Activated naive CD4-positive, alpha-beta T cell treated with anti-CD3 and anti-CD28 coated beads, Interleukin-2, amount 50 U/mL, for 24 hours (primary cell): ENCODE results near the gene CPE.
"Not testable (repeated sequence)": the region's sequence is repeated elsewhere in the genome, so short reads cannot be mapped to it uniquely, and the experiment has no call there.

ENCODE experiments used
- H3K27ac Mint-ChIP-seq: one replicate; pipeline ENCODE4 v1.8.0; 2021; ENCODE audit warnings: mild to moderate bottlenecking, mixed read lengths
- H3K27me3 Mint-ChIP-seq: one replicate; pipeline ENCODE4 v1.8.0; 2021; ENCODE audit warnings: mixed read lengths
- H3K36me3 Mint-ChIP-seq: one replicate; pipeline ENCODE4 v1.8.0; 2021; ENCODE audit warnings: mixed read lengths
- H3K4me1 Mint-ChIP-seq: one replicate; pipeline ENCODE4 v1.8.0; 2021; ENCODE audit warnings: mixed read lengths
- H3K4me3 Mint-ChIP-seq: one replicate; pipeline ENCODE4 v1.8.0; 2021; ENCODE audit warnings: mild to moderate bottlenecking, mixed read lengths
- H3K9me3 Mint-ChIP-seq: one replicate; pipeline ENCODE4 v1.8.0; 2021; ENCODE audit warnings: mixed read lengths

CPE gene

DNA sequence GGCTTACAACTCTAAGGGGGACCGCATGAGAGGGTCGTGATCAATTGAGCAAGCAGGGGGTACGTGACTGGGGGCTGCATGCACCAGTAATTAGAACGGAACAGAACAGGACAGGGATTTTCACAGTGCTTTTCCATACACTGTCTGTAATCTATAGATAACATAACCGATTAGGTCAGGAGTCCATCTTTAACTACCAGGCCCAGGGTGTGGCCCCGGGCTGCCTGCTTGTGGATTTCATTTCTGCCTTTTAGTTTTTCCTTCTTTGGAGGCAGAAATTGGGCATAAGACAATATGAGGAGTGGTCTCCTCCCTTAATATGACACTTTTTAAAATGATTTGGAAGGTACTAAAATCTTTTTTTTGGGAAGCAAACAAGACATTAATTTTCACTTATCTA lies 113.8 kb downstream of the CPE start:
- H3K4me3 Mint-ChIP-seq, H3K36me3 Mint-ChIP-seq, H3K27ac Mint-ChIP-seq, H3K4me1 Mint-ChIP-seq, H3K9me3 Mint-ChIP-seq: not testable (repeated sequence)
- peaks cover 13% of the 10 kb centered on the region for H3K27me3 Mint-ChIP-seq

DNA sequence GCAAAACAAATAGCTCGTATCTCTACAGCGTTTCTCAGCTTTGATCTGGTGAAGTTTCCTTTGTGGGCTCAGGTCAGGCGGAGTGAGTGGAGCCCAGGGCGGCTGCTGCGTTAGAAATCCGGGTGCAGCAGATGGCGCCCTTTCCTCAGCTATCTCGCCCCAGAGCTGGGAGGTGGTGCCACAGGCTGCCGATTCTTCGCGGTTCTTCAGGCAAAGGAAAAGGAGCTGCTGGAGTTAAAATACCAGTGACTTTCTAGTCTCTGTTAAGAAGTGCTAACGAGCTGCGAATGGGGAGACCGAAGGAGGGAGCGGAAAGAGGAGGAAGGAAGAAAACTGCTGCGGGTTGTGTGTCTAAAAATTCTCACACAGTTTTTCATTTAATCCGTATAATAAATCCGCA lies 114.6 kb downstream of the CPE start:
- H3K4me3 Mint-ChIP-seq = peak overlapping the region; percentile 61
- peak overlapping the region; percentile 61 for H3K27ac Mint-ChIP-seq
- no peaks in the 10 kb centered on the region for H3K36me3 Mint-ChIP-seq
- H3K9me3 Mint-ChIP-seq = no peaks in the 10 kb centered on the region
- H3K27me3 Mint-ChIP-seq = peaks cover 13% of the 10 kb centered on the region
- peaks cover 5% of the 10 kb centered on the region for H3K4me1 Mint-ChIP-seq

DNA sequence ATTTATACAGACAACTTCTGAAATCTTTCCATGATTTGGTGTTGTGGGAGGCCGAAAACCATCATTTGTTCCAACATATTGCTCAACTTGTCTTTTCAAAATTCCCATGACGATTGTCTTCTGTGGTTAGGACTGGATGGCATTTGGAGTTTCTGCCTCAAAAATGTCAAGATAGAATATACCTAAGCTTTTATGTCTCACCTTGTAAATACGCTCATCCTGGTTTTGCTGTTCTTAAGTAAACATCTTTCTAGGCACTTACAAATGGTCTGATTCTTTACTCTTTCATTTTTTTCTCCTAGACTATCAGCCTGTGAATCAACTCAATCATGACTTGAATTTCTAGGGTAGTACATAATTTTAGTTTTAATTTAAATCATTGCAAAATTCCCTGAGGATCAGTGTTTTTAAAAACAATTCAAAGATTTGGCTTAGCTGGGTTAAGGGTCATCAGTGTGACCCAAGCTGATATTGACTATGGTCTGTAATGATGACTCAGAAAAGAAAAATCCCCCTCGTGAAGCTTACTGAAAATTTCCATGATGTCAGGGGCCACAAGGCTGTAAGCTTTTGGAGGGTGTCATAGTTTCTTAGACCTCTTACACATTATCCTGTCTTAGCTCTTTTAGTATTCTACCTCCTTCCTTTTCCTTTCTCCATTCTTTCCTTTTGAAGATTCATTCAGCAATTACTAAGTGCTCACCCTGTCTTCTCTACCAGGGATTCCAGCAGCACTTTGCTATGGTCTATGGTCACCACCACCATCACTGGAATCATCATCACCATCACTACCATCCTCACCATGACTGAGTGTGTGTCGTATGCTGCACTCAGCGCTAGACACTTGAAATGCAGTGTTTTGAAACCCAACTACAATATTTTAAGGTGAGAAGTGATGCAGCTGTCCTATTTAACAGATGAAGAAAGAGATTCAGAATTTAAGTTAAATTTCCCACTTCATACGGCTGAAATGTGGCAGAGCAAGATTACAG lies 124.4 kb downstream of the CPE start:
- Mint-ChIP-seq H3K4me1 (peaks cover 4% of the 10 kb centered on the region), H3K9me3 (no peaks in the 10 kb centered on the region), H3K4me3 (no peak overlapping the region), H3K27ac (peak overlapping the region; percentile 71), H3K36me3 (no peaks in the 10 kb centered on the region), H3K27me3 (peaks cover 2% of the 10 kb centered on the region)

DNA sequence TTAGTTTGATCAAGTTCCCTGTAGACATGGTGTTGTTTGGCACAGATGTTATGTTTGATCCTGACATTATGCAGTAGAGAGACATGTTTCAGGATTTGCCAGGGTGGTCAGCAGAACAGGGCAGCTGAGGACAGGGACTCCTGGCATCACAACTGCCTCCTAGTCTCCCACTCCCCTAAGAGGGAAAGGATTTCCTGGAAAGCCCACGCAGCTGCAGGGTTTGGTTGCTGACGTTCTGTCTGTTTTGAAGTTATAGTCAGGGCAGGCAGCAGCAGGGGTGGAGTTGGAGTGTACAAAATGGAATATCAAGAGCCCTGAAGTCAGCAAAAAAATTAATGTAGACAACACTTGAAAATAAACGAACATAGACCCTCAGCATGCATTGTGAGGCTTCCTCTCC lies 125.4 kb downstream of the CPE start:
- peaks cover 4% of the 10 kb centered on the region for H3K4me1 Mint-ChIP-seq
- no peak overlapping the region for H3K4me3 Mint-ChIP-seq
- no peaks in the 10 kb centered on the region for H3K9me3 Mint-ChIP-seq
- H3K27ac Mint-ChIP-seq = no peak overlapping the region
- H3K27me3 Mint-ChIP-seq = peaks cover 2% of the 10 kb centered on the region
- no peaks in the 10 kb centered on the region for H3K36me3 Mint-ChIP-seq

DNA sequence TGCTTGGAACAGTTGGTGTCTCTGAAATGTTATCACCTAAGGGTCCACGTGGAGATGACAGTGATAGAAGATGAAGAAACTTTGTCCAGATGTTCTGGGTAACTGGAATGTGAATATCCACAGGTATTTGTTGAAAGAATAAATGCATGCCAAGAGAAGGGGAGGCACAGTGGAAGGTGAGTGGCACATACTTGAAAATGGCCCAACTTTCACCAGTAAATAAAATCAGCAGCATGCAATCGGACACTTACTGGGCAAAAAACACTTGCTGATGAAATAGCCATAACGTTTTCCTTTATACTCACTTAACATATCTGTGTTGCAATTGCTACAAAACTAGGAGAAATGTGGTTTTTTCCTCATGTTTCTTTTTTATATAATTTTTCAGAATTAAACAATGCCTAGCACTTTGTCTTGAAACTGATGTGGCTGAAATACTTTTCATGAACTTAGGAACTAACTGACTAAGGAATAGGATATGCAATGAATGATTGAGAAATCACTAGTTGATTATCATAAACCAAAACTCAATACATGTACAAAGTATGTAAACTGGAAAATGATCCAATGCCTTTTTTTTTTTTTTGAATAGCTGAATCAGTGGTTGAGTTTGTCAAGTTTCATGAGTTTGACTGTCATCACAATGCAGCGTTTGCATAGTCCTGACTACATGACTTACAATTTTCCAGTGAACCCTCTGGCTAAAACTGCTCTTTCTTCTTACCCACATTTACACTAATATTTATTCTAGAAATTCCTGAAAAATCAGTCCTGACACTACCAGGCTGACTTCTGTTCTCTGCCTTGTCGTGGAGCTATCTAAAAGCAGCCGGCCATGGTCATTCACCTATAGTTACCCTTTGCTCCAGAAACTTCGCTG lies 127.4 kb downstream of the CPE start:
- Mint-ChIP-seq H3K27me3 (no peaks in the 10 kb centered on the region), H3K4me1 (peaks cover 4% of the 10 kb centered on the region)

DNA sequence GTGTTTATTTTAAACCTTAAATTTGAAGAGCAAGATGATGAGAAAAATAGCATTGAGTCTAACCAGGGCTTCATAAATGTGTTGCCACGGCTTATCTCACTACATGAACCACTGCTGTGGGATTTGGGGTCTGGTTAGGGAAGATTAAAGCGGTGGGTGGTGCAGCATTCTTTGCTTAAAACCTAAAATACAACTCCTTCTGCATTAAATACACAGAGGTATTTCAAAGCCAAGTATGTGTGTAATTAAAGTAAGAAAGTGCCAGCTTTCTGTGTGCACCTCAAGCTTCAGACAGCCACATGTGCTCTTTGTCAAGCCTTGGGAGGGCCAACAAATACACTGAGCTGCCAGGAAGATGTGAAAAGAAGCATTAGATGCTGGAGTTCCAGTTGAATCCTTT lies 128.0 kb downstream of the CPE start:
- no peak overlapping the region for H3K4me3 Mint-ChIP-seq
- H3K27me3 Mint-ChIP-seq = no peaks in the 10 kb centered on the region
- no peak overlapping the region for H3K27ac Mint-ChIP-seq
- H3K4me1 Mint-ChIP-seq = peaks cover 4% of the 10 kb centered on the region
- H3K36me3 Mint-ChIP-seq = no peaks in the 10 kb centered on the region
- no peaks in the 10 kb centered on the region for H3K9me3 Mint-ChIP-seq

More for the DNA sequence above, 127.4 kb downstream of the CPE start:
- Mint-ChIP-seq H3K27ac (no peak overlapping the region), H3K36me3 (no peaks in the 10 kb centered on the region), H3K4me3 (no peak overlapping the region), H3K9me3 (no peaks in the 10 kb centered on the region)

DNA sequence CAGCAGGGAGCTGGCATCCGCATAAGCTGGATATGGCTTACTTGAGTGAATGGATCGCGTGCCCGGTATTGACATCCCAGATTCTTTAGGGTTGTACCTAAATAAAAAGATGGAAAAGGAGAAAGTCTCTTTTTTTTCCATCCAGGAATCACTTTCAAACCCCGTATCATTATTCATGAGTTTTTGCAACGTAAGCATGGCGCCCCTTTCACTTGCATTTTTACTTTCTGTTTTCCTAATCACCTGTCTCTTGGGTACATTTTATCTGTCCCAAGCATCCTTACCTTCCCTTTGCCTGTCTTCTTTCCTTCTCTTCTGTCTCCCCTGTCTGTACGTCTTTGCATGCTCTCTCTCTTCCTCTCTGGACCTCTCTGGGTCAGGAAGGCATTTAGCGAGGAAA lies 128.6 kb downstream of the CPE start:
- H3K27ac Mint-ChIP-seq = no peak overlapping the region
- no peak overlapping the region for H3K4me3 Mint-ChIP-seq
- H3K36me3 Mint-ChIP-seq = no peaks in the 10 kb centered on the region
- H3K27me3 Mint-ChIP-seq = no peaks in the 10 kb centered on the region
- H3K9me3 Mint-ChIP-seq = no peaks in the 10 kb centered on the region
- H3K4me1 Mint-ChIP-seq = peaks cover 4% of the 10 kb centered on the region

DNA sequence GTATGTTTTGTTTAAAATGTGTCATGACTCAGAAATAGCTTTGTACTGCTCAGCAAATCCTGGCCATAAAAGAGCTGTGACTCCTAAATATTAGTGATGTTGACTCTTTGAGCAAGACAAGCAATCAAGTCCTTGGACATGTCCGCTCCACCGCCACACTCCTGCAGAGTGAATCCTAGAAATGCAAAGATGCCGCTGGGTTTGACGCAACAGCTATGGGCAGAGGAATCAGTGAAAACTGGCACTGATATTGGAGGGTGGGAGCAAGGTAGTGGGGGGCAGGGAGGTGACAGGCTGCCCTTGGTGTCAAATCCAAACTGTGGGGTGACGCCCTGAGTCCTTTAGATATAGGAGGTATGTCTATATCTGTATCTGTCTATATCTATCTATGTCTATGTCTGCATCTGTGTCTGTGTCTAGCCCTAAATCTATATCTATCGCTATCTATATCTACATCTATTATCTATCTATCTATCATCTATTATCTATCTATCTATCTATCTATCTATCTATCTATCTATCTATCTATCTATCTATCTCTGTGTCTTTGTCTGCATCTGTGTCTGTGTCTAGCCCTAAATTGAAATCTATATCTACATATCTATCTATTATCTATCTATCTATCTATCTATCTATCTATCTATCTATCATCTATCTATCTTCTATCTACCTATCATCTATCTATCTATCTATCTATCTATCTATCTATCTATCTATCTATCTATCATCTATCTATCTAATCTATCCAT lies 129.7 kb downstream of the CPE start:
- no peak overlapping the region for H3K27ac Mint-ChIP-seq
- no peak overlapping the region for H3K4me3 Mint-ChIP-seq
- H3K36me3 Mint-ChIP-seq = no peaks in the 10 kb centered on the region
- H3K27me3 Mint-ChIP-seq = peaks cover 2% of the 10 kb centered on the region
- no peaks in the 10 kb centered on the region for H3K9me3 Mint-ChIP-seq
- peaks cover under 1% of the 10 kb centered on the region for H3K4me1 Mint-ChIP-seq

DNA sequence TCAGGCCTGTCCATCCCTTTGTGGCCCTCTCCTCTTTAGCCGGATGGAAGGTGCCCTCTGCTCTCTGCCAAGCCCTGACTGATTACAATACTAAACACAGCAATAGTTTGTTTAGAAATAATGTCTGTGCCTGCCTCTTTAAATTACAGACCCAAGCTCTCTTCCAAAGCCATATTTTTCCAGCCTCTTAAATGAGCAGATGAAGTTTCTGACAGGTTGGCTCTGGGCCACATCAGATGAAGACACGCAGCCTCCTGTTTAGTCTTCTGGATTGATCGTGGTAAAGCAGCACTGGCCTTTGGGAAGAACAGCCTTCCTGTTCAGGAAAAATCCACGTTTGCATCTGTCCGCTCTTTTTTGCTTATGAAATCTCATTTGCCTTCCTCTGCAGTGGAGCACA lies 133.6 kb downstream of the CPE start:
- H3K4me3 Mint-ChIP-seq = no peak overlapping the region
- H3K36me3 Mint-ChIP-seq = no peaks in the 10 kb centered on the region
- H3K27ac Mint-ChIP-seq = no peak overlapping the region
- H3K27me3 Mint-ChIP-seq = peaks cover 7% of the 10 kb centered on the region
- H3K4me1 Mint-ChIP-seq = no peaks in the 10 kb centered on the region
- no peaks in the 10 kb centered on the region for H3K9me3 Mint-ChIP-seq

DNA sequence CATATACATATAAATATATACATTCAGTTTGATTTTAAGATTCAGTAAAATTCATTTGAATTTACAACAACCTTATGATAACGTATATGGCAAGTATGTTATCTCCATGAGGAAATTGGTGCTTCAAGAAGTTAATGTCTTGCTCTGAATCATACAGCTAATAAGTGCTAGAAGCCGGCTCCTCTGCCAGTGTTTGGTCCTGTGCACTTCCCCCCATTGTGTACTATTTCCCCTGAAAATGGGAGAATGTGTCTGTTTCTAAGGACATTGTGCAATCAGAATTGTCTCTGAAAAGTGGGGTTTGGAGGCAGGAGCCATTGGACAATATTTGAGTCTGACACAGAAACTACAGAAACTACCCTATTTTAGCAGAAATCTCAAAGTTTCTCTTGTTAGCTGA lies 135.9 kb downstream of the CPE start:
- peaks cover 7% of the 10 kb centered on the region for H3K27me3 Mint-ChIP-seq
- no peak overlapping the region for H3K27ac Mint-ChIP-seq
- H3K9me3 Mint-ChIP-seq = no peaks in the 10 kb centered on the region
- H3K36me3 Mint-ChIP-seq = no peaks in the 10 kb centered on the region
- no peaks in the 10 kb centered on the region for H3K4me1 Mint-ChIP-seq
- no peak overlapping the region for H3K4me3 Mint-ChIP-seq

DNA sequence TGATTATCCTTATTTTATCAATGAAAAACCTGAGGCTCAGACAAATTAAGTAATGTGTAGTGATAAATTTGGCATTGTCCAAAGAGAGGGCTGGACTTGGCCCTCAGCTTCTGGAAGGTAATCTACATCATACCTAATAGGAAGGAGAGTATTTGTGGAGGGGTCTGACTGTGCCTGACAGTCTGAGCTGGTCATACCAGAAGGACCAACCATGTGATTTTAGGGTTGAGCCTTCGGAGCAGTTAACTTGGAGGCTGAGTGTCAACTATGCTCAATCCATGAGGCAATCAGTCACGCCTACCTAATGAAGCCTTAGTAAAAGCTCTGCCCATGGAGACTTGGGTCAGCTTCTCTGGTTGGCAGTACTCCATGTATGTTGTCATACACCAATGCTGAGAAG lies 136.4 kb downstream of the CPE start:
- Mint-ChIP-seq H3K27me3 (peaks cover 7% of the 10 kb centered on the region), H3K27ac (no peak overlapping the region), H3K4me1 (no peaks in the 10 kb centered on the region), H3K9me3 (no peaks in the 10 kb centered on the region), H3K36me3 (no peaks in the 10 kb centered on the region), H3K4me3 (no peak overlapping the region)

DNA sequence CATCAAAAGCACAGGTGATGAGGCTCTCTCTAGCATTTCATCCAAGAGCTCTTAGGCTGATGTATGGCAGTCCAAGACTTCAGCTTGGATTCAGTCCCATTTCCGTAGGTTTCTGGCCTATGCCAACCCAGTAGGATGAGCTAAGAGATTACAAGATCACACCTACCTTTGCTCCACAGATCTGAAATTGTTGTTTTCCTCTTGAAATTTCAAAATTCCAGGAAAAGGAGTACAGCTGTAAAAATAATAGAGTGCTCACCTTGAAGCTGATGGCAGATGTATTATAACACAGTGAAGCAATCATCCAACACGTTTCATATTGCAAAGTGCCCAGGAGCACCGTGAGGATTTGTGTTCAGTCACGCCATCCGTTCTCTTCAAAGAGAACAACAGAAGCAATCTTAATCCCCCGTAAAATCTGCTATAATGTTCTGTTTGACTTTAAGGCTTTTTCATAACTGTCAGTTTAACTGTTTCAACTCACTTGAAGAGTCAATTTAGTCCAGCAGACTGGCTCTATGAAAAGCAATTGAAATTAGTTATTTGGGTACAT lies 137.5 kb downstream of the CPE start:
- Mint-ChIP-seq H3K36me3 (no peaks in the 10 kb centered on the region), H3K4me1 (no peaks in the 10 kb centered on the region), H3K27ac (no peak overlapping the region), H3K9me3 (no peaks in the 10 kb centered on the region), H3K27me3 (peaks cover 7% of the 10 kb centered on the region), H3K4me3 (no peak overlapping the region)

DNA sequence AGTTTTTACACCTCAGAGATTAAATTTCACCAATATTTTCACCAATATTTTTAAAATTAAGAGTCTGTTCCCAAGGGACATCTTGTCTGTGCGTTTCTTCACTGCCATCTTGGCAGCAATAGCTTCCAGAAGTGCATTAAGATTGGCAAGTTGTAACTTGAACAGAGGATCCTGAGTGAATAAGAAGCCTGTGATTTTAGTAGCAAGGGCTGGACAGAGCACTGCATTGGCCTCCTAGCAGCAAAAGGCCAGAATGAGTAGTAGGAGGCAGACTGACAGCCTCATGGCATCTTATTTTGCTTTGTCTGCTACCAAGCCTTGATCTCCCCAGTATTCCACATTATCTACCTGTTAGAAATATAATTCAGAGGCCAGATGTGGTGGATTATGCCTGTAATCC lies 138.4 kb downstream of the CPE start:
- Mint-ChIP-seq H3K27ac (no peak overlapping the region), H3K27me3 (peaks cover 7% of the 10 kb centered on the region), H3K9me3 (no peaks in the 10 kb centered on the region), H3K36me3 (no peaks in the 10 kb centered on the region), H3K4me3 (no peak overlapping the region), H3K4me1 (no peaks in the 10 kb centered on the region)

DNA sequence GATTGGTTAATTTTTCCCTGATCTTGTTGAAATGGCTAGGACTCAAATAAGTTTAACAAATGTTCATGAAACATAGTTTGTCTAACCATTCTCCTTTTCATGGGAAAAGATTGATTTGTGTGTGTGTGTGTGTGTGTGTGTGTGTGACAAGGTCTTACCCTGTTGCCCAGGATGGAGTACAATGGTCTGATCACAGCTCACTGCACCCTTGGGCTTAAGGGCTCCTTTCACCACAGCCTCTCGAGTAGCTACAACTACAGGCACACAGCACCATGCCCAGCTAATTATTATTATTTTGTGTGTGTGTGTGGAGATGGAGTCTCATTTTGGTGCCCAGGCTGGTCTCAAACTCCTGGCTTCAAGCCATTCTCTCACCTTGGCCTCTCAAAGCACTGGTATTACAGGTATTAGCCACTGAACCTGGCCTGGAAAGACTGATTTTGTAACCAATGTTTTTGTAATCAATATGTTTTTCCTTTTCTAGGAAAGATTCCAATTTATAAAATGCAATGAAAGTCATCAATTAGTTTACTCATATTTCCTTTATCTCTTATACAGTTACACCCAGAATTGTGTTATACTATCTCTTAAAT lies 139.3 kb downstream of the CPE start:
- Mint-ChIP-seq H3K4me1 (no peaks in the 10 kb centered on the region), H3K27me3 (peaks cover 7% of the 10 kb centered on the region), H3K27ac (no peak overlapping the region), H3K36me3 (no peaks in the 10 kb centered on the region), H3K9me3 (no peaks in the 10 kb centered on the region), H3K4me3 (no peak overlapping the region)

DNA sequence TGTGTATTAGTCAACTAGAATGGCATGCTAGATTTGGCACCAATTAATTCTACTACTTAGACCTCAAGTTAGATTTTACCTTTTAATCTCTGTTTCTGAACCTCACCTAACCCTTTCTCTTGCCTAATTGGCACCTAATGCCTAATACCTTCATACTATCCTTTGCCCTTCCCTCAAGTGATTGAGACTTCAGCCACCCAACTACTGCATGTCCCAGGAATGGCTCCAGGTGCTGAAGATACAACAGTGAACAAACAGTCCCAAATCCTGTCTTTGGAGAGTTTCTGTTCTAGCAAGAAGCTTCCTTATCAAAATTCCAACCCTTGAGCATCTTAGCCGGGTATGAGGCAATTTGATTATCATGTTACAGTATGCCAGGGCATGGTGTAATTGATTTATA lies 139.9 kb downstream of the CPE start:
- H3K4me3 Mint-ChIP-seq = no peak overlapping the region
- H3K27ac Mint-ChIP-seq = no peak overlapping the region

More for the DNA sequence above, 139.9 kb downstream of the CPE start:
- H3K36me3 Mint-ChIP-seq = no peaks in the 10 kb centered on the region
- no peaks in the 10 kb centered on the region for H3K4me1 Mint-ChIP-seq
- H3K9me3 Mint-ChIP-seq = no peaks in the 10 kb centered on the region
- H3K27me3 Mint-ChIP-seq = peaks cover 5% of the 10 kb centered on the region
